ENCODE measurements around the gene CIB1. TPM values are rescaled to one million over a fixed set of nuclear protein-coding genes. Genes with fewer than 3 reads are reported as not detected.

Gene CIB1
- 10 to 100 TPM; 24.2 to 52.6 (median 38.7) TPM for total RNA-seq

DNA sequence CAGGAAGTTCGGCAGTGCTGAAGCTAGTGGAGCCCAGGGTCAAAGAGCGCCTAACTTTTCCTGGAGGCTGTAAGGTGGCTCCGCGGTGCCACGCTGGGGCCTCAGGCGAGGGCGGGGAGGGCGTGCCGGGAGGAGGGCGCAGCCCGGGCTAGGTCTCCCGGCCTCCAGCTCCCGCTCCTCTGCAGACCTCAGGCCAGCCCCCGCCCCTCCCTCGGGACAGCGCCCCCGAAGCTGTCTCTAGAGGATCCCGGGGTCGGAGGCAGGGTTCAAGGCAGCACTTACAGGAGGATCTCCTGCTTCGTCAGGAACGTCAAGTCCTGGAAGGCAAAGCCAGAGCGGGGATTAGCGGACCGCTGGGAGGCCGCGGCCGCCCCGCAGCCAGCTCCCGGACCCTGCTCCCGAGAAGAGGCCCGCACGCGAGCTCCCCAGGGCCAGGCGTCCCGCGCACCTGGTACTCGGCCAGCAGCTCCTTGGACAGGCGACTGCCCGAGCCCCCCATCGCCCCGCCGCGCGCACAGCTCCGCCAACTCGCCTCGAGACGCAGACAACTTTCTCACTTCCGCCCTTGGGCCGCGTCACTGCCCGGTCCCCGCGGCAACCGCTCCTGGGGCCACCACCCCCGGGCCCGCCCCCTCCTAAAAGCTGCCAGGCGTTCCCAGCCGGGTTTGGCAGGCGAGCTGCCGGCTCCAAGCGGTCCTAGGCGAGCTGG is at the start of gene CIB1:
CIB1 (minus strand) TSS at position 555 of the 709 bp plus-strand sequence; CDS start at position 499, 56 bp downstream.
- TF ChIP-seq, protein P1, sequence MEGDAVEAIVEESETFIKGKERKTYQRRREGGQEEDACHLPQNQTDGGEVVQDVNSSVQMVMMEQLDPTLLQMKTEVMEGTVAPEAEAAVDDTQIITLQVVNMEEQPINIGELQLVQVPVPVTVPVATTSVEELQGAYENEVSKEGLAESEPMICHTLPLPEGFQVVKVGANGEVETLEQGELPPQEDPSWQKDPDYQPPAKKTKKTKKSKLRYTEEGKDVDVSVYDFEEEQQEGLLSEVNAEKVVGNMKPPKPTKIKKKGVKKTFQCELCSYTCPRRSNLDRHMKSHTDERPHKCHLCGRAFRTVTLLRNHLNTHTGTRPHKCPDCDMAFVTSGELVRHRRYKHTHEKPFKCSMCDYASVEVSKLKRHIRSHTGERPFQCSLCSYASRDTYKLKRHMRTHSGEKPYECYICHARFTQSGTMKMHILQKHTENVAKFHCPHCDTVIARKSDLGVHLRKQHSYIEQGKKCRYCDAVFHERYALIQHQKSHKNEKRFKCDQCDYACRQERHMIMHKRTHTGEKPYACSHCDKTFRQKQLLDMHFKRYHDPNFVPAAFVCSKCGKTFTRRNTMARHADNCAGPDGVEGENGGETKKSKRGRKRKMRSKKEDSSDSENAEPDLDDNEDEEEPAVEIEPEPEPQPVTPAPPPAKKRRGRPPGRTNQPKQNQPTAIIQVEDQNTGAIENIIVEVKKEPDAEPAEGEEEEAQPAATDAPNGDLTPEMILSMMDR (IDR thresholded peaks at IDR 0.05; ENCODE audit: low read depth) = no peak

DNA sequence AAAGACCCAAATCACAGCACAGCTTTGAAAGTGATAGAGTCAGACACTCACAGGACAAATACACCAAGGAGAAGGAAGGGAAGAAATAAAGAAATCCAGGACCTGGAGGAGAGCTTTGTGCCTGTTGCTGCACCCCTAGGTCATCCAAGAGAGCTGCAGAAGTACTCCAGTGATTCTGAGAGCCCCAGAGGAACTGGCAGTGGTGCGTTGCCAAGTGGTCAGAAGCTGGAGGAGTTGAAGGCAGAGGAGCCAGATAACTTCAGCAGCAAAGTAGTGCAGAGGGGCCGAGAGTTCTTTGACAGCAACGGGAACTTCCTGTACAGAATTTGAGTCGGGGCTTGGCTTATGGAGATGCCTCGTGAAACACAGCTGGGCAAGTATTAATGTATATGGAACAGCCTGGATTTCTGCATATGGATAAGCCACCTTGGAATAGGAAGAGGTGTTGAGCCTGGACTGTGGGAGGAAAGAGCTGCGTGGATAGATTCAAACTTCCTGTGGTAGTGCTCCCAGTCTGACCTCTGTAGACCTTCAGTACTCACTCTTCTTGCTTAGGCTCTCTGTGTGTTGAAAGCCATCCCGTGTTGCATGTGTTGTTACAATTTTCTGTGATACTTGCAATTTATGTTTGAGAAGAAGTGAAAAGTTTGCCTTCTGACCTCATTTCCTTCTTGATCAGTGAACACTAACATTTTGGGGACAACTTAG is 37.9 kb upstream of the CIB1 start:
- TF ChIP-seq, protein P1 (IDR thresholded peaks at IDR 0.05; ENCODE audit: low read depth) = no peak

DNA sequence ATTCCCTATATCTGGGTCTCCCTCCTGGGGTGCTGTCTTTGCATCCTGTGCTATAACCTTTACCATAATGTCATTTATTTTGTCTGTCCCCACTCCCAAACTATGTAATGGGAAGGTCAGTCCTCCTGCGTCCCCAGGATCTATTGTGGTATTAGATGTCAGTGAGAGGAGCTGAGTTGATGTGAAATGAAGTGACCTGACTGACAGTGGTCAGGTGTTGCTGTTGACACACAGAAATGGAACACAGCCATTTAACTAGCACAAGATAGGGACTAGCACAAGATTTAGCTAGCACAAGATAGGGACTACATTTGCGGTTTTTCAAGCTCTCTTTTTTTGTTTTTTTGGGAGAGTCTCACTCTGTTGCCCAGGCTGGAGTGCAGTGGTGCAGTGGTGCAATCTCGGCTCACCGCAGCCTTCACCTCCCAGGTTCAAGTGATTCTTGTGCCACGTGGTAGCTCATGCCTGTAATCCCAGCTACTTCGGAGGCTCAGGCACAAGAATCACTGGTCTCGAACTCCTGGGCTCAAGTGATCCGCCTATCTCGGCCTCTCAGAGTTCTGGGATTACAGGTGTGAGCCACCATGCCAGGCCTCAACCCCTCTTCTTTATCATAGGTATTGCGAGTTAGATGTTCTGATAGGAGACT is 36.9 kb upstream of the CIB1 start:
- TF ChIP-seq, protein P1 (IDR thresholded peaks at IDR 0.05; ENCODE audit: low read depth) = no peak

DNA sequence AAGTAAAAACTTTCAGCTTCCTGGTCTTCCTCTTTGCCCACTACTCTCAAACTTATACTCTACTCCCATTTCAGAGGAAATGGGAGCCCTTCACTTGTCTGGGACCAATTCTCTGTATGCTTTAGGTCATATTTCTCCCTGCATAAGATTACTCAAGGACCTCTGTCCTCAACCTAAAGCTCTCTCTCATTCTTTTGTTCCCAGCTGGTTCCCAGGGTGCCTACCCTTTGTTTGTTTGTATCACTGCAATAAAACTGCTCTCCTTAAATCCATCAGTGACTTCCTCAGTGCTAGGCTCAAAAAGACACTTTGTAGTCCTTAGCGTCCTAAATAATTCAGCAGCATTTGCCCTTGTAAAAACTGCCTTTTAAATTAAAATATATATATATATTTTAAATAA is 34.7 kb upstream of the CIB1 start:
- TF ChIP-seq, protein P1 (IDR thresholded peaks at IDR 0.05; ENCODE audit: low read depth) = no peak

DNA sequence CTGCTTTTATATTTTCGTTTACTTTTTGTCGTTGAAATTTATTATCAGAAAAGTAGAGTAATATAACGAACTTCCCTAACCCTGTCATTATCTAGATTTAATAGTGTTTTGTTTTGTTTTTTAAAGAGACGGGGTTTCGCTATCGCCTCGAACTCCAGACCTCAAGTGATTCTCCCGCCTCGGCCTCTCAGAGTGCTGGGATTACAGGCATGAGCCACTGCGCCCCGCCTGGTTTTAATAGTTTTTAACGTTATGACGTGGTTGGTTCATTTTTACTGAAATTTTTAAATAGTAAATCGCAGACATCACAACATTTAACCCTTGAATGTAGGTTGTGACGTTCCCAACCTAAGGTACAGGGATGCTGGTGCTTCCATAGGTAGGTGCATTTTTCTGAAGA is 32.7 kb upstream of the CIB1 start:
- TF ChIP-seq, protein P1 (IDR thresholded peaks at IDR 0.05; ENCODE audit: low read depth) = no peak

DNA sequence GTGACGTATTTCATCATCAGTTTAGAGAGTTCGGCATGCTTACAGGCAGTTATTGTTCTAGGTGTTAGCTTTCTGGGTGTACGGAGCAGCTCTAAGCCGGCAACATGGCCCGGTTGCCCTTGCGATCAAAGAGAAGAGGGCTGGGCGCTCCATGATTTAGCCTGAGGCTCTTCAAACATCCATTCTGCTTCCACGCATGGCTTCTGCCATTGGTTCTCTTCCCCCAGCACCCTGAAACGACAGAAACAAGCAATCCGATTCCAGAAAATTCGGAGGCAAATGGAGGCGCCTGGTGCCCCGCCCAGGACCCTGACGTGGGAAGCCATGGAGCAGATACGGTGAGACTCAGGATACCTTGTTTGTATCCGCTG is 32.3 kb upstream of the CIB1 start:
- TF ChIP-seq, protein P1 (IDR thresholded peaks at IDR 0.05; ENCODE audit: low read depth) = no peak

Data from subcutaneous adipose tissue (tissue), 4 donors.